SK-N-SH (cell line): ENCODE data around the gene SNAP25. TPM values are rescaled to one million over a fixed set of nuclear protein-coding genes. Genes with fewer than 3 reads are reported as not detected.

ENCODE experiments used
- CTCF ChIA-PET: fragments of 300-600, 350-600 bp; formaldehyde crosslinking; extraction: SDS; loops from one replicate; lab custom pipeline; 2021; lab: Yijun Ruan, JAX
- POLR2A ChIA-PET: fragments of 350-600 bp; sonication (Branson Sonifier 250); formaldehyde crosslinking; extraction: SDS; loops from one replicate; lab custom pipeline; 2020; ENCODE audit warnings: antibody characterized with exemption, inconsistent platforms; lab: Yijun Ruan, JAX
- DNase-seq: peaks from one replicate; pipeline ENCODE4 v3.0.0; 2012
- H2AFZ ChIP-seq: fragments of 200-600 bp; sonication (generic); 2 replicates; pipeline ENCODE4 v1.8.1; 2016; ENCODE audit warnings: antibody characterized with exemption, mild to moderate bottlenecking, low read depth
- H3F3A ChIP-seq: fragments of 200-600 bp; sonication (generic); replicated peaks from 2 replicates; pipeline ENCODE3; 2016; ENCODE audit warnings: antibody characterized with exemption, mild to moderate bottlenecking; ENCODE audit not compliant: insufficient read depth
- H3K27ac ChIP-seq, 2 experiments: fragments of 200-500 bp in 1 of 2; fragments of 200-600 bp in 1 of 2; sonication (Bioruptor generic) in 1 of 2; sonication (generic), shearing (Covaris generic) in 1 of 2; 2 replicates each; pipeline versions ENCODE4 v1.5.1 to v1.6.1; 2014 to 2016; ENCODE audit warnings: low read depth in 2 of 2, inconsistent platforms in 1 of 2, low read length in 1 of 2, mild to moderate bottlenecking in 1 of 2, mixed read lengths in 1 of 2
- H3K27me3 ChIP-seq: fragments of 200-600 bp; sonication (generic), shearing (Covaris generic); 2 replicates; pipeline ENCODE4 v1.6.1; 2016; ENCODE audit warnings: mixed run types; ENCODE audit not compliant: insufficient read depth
- H3K36me3 ChIP-seq, 2 experiments: fragments of 200-500 bp in 1 of 2; fragments of 200-600 bp in 1 of 2; sonication (Bioruptor generic) in 1 of 2; sonication (generic) in 1 of 2; replicated peaks in 1 of 2; 2 replicates each; pipeline versions ENCODE3 to v1.5.1; 2014 to 2016; ENCODE audit warnings: low read length in 1 of 2, mild to moderate bottlenecking in 1 of 2; ENCODE audit not compliant: insufficient read depth in 2 of 2, control insufficient read depth in 1 of 2
- H3K4me1 ChIP-seq, 2 experiments: fragments of 200-500 bp in 1 of 2; fragments of 200-600 bp in 1 of 2; sonication (Bioruptor generic) in 1 of 2; sonication (generic), shearing (Covaris generic) in 1 of 2; 2 replicates each; pipeline versions ENCODE4 v1.5.1 to v1.6.1; 2014 to 2016; ENCODE audit warnings: low read depth in 1 of 2, low read length in 1 of 2, mixed run types in 1 of 2; ENCODE audit not compliant: insufficient read depth in 2 of 2, control insufficient read depth in 1 of 2
- H3K4me2 ChIP-seq: fragments of 200-600 bp; sonication (generic), shearing (Covaris generic); 2 replicates; pipeline ENCODE4 v1.6.1; 2017; ENCODE audit warnings: mixed run types
- H3K4me3 ChIP-seq, 2 experiments: fragments of 200-500 bp in 1 of 2; fragments of 200-600 bp in 1 of 2; sonication (Bioruptor generic) in 1 of 2; sonication (generic), shearing (Covaris generic) in 1 of 2; 2 replicates each; pipeline versions ENCODE4 v1.5.1 to v1.8.1; 2014 to 2016; ENCODE audit warnings: low read depth in 2 of 2, inconsistent platforms in 1 of 2, low read length in 1 of 2, mild to moderate bottlenecking in 1 of 2, mixed read lengths in 1 of 2, moderate library complexity in 1 of 2
- H3K79me2 ChIP-seq: fragments of 200-600 bp; sonication (generic); 2 replicates; pipeline ENCODE4 v1.8.1; 2017; ENCODE audit warnings: mild to moderate bottlenecking; ENCODE audit not compliant: insufficient read depth
- H3K9ac ChIP-seq: fragments of 200-600 bp; sonication (generic); 2 replicates; pipeline ENCODE4 v1.6.1; 2017; ENCODE audit warnings: mixed run types
- H3K9me2 ChIP-seq: fragments of 200-600 bp; sonication (generic); 2 replicates; pipeline ENCODE4 v1.6.1; 2017; ENCODE audit warnings: mixed run types
- H3K9me3 ChIP-seq: fragments of 200-600 bp; sonication (generic); 2 replicates; pipeline ENCODE4 v1.6.1; 2017; ENCODE audit warnings: mixed run types, mild to moderate bottlenecking, moderate library complexity
- H4K20me1 ChIP-seq: fragments of 200-600 bp; sonication (generic); 2 replicates; pipeline ENCODE4 v1.6.1; 2017; ENCODE audit warnings: mild to moderate bottlenecking, mixed run types; ENCODE audit not compliant: insufficient read depth
- CHD2 ChIP-seq: fragments of 150-350 bp; IDR thresholded peaks from 2 replicates; pipeline ENCODE4 v1.6.1; 2018; ENCODE audit warnings: low read length; ENCODE audit not compliant: partially characterized antibody
- ELF1 ChIP-seq: IDR thresholded peaks from 2 replicates; pipeline ENCODE4 v1.4.0; 2012
- EP300 ChIP-seq, 2 experiments: IDR thresholded peaks; 2 replicates each; pipeline versions ENCODE4 v1.4.0 to v1.6.1; 2012; ENCODE audit warnings: borderline replicate concordance in 1 of 2, low read depth in 1 of 2, low read length in 1 of 2
- EZH2phosphoT487 ChIP-seq: fragments of 200-600 bp; sonication (generic); IDR thresholded peaks from 2 replicates; pipeline ENCODE4 v1.6.1; 2017; ENCODE audit warnings: low read depth, mixed run types, mild to moderate bottlenecking, antibody characterized with exemption, moderate library complexity, borderline replicate concordance
- FOSL2 ChIP-seq: IDR thresholded peaks from 2 replicates; pipeline ENCODE4 v1.4.0; 2012; ENCODE audit warnings: low read depth, mild to moderate bottlenecking, moderate library complexity, borderline replicate concordance
- FOXJ3 ChIP-seq: sonication (generic); formaldehyde crosslinking; IDR thresholded peaks from 2 replicates; pipeline ENCODE4 v1.5.1; 2020; ENCODE audit warnings: mild to moderate bottlenecking, missing genetic modification reagents
- GABPA ChIP-seq: IDR thresholded peaks from 2 replicates; pipeline ENCODE4 v1.4.0; 2012; ENCODE audit warnings: low read depth, mild to moderate bottlenecking
- GATA2 ChIP-seq: sonication (generic); formaldehyde crosslinking; IDR thresholded peaks from 2 replicates; pipeline ENCODE4 v1.5.0; 2020; ENCODE audit warnings: mild to moderate bottlenecking, missing genetic modification reagents
- IRF3 ChIP-seq: fragments of 150-350 bp; IDR thresholded peaks from 2 replicates; pipeline ENCODE4 v1.6.1; 2016; ENCODE audit warnings: mild to moderate bottlenecking, low read depth, low read length
- JUND ChIP-seq: IDR thresholded peaks from 2 replicates; pipeline ENCODE4 v1.4.0; 2012
- MAX ChIP-seq: IDR thresholded peaks from 2 replicates; pipeline ENCODE4 v1.4.0; 2012; ENCODE audit warnings: low read depth
- MXI1 ChIP-seq: IDR thresholded peaks from 2 replicates; pipeline ENCODE4 v1.6.1; 2012; ENCODE audit warnings: mild to moderate bottlenecking, low read depth, low read length, improper control_type of control experiment
- PBX3 ChIP-seq: IDR thresholded peaks from 2 replicates; pipeline ENCODE4; 2012
- RAD21 ChIP-seq: IDR thresholded peaks from 2 replicates; pipeline ENCODE4 v1.6.1; 2012; ENCODE audit warnings: mild to moderate bottlenecking, low read length
- RCOR1 ChIP-seq: fragments of 150-350 bp; IDR thresholded peaks from 2 replicates; pipeline ENCODE4 v1.6.1; 2017; ENCODE audit warnings: antibody characterized with exemption, low read length
- REST ChIP-seq: IDR thresholded peaks from 2 replicates; pipeline ENCODE4 v1.6.1; 2012; ENCODE audit warnings: mild to moderate bottlenecking, low read depth, low read length, moderate library complexity
- RFX5 ChIP-seq: IDR thresholded peaks from 2 replicates; pipeline ENCODE4 v1.6.1; 2012; ENCODE audit warnings: mild to moderate bottlenecking, improper control_type of control experiment, low read length
- SMC3 ChIP-seq: IDR thresholded peaks from 2 replicates; pipeline ENCODE4 v1.6.1; 2012; ENCODE audit warnings: low read depth, low read length, improper control_type of control experiment
- TAF1 ChIP-seq: IDR thresholded peaks from 2 replicates; pipeline ENCODE4 v1.6.1; 2012; ENCODE audit warnings: low read depth, mild to moderate bottlenecking, low read length, moderate library complexity, borderline replicate concordance
- TCF12 ChIP-seq: IDR thresholded peaks from 2 replicates; pipeline ENCODE4 v1.4.0; 2012
- TEAD4 ChIP-seq: IDR thresholded peaks from 2 replicates; pipeline ENCODE4 v1.4.0; 2012; ENCODE audit warnings: mild to moderate bottlenecking, borderline replicate concordance; ENCODE audit not compliant: insufficient read depth
- USF1 ChIP-seq: IDR thresholded peaks from 2 replicates; pipeline ENCODE4 v1.4.0; 2012; ENCODE audit warnings: low read depth, borderline replicate concordance
- YY1 ChIP-seq: IDR thresholded peaks from 2 replicates; pipeline ENCODE4 v1.4.0; 2012; ENCODE audit warnings: low read depth, mild to moderate bottlenecking
- ZBTB33 ChIP-seq: IDR thresholded peaks from 2 replicates; pipeline ENCODE4 v1.4.0; 2012; ENCODE audit warnings: low read depth, borderline replicate concordance
- WGBS: methylation state at CpG from one replicate; pipeline ENCODE4 v1.1.6; 2017; ENCODE audit warnings: low lambda C conversion rate; 5-methylcytosine and 5-hydroxymethylcytosine counted together
- polyA plus RNA-seq, 3 experiments: library from polyadenylated mRNA; depleted of rRNA; stranded (reverse); fragments of >200 nt; gene quantifications; 2 replicates each; pipeline ENCODE4 v1.2.3, GENCODE V29; 2012

The SNAP25 gene
- polyA plus RNA-seq, 1 of the 3 experiments (the other 2 are of a cell fraction), result 42.4 TPM

GRCh38 chr20:10291568-10292248 lies 73.1 kb downstream of the SNAP25 start:
- Histone ChIP-seq H3K4me3 (no peak overlapping the region), H3K27ac (peak overlapping the region in 1 of 2 experiments; percentile 43; a peak in 2 of 4 replicates), H3F3A (peaks cover 14% of the 10 kb centered on the region), H3K4me2 (no peak overlapping the region), H3K4me1 (peaks cover 5 to 16% of the 10 kb centered on the region in 2 experiments; a peak in 3 of 4 replicates), H4K20me1 (no peaks in the 10 kb centered on the region), H3K9me2 (no peaks in the 10 kb centered on the region), H3K9ac (no peak overlapping the region), H3K9me3 (no peaks in the 10 kb centered on the region), H3K79me2 (no peaks in the 10 kb centered on the region), H2AFZ (no peak overlapping the region), H3K36me3 (no peaks in the 10 kb centered on the region), H3K27me3 (no peaks in the 10 kb centered on the region)
- WGBS, result 82% methylated on average over 2 of the region's 2 CpGs
- ChIA-PET CTCF (interaction anchor here (1.0 kb wide), 1 partner anchor 16 kb away, joined by 3 read pairs; no protein-coding TSS in a partner anchor), POLR2A (interaction anchor here (0.8 kb wide), 1 partner anchor 13 kb away, joined by 3 read pairs; no protein-coding TSS in a partner anchor)
- DNase-seq, result peak; percentile 46
- peak; percentile 61; the same call in 1 of the 2 replicates for TF ChIP-seq FOXJ3 (CRISPR knock-in tag)
- TF ChIP-seq EP300 (IDR thresholded peaks at IDR 0.05; ENCODE audit: borderline replicate concordance in 1 of 2, low read depth in 1 of 2, low read length in 1 of 2), result peak in 1 of 2 experiments; percentile 94; a peak in 2 of 4 replicates
- no peak for TF ChIP-seq REST
- no peak for TF ChIP-seq USF1
- peak; percentile 99 for TF ChIP-seq RCOR1
- TF ChIP-seq MAX, result no peak
- no peak for TF ChIP-seq GABPA
- TF ChIP-seq MXI1, result peak; percentile 60; the same call in 1 of the 2 replicates
- no peak for TF ChIP-seq SMC3
- TF ChIP-seq YY1, result no peak
- TF ChIP-seq EZH2phosphoT487, result no peak
- TF ChIP-seq GATA2 (CRISPR knock-in tag), result peak; percentile 89
- TF ChIP-seq PBX3, result no peak
- no peak for TF ChIP-seq FOSL2
- TF ChIP-seq RFX5, result no peak
- 0 out of 2 replicates have a peak, but pooled peaks have one; percentile 22 for TF ChIP-seq TCF12
- peak; percentile 82 for TF ChIP-seq CHD2
- TF ChIP-seq ELF1, result no peak
- no peak; the same call in none of the 2 replicates for TF ChIP-seq RAD21
- TF ChIP-seq ZBTB33, result no peak
- 0 out of 2 replicates have a peak, but pooled peaks have one; percentile 14 for TF ChIP-seq TEAD4
- TF ChIP-seq JUND, result no peak
- no peak for TF ChIP-seq TAF1
- TF ChIP-seq IRF3, result no peak
